HEK293 (cell line): Measurements from ENCODE around the gene CEP89.

Source experiments
- ZNF549 ChIP-seq: fragments of 450-650 bp; IDR thresholded peaks from 2 replicates; pipeline ENCODE4 v1.5.1; 2018; ENCODE audit warnings: missing biosample characterization, missing genetic modification characterization, mild to moderate bottlenecking, inconsistent platforms, moderate library complexity
- ZNF830 ChIP-seq: fragments of 450-650 bp; IDR thresholded peaks from 2 replicates; pipeline ENCODE4 v1.5.0; 2018; ENCODE audit warnings: missing biosample characterization, missing genetic modification characterization, low read depth, mild to moderate bottlenecking, moderate library complexity
- TF ChIP-seq, protein P1 (sequence below): fragments of 450-650 bp; formaldehyde crosslinking; IDR thresholded peaks from 2 replicates; pipeline ENCODE4 v1.5.1; 2016; ENCODE audit warnings: missing biosample characterization, missing genetic modification characterization
- TF ChIP-seq, protein P2 (sequence below): fragments of 450-650 bp; formaldehyde crosslinking; IDR thresholded peaks from 2 replicates; pipeline ENCODE4 v1.5.1; 2017; ENCODE audit warnings: missing biosample characterization, mild to moderate bottlenecking, missing genetic modification characterization, moderate library complexity
- TF ChIP-seq, protein P3 (sequence below): fragments of 450-650 bp; formaldehyde crosslinking; IDR thresholded peaks from 2 replicates; pipeline ENCODE4 v1.5.1; 2016; ENCODE audit warnings: missing biosample characterization, missing genetic modification characterization

GRCh38 chr19:32852216-32852615 is 119.5 kb downstream of the CEP89 start:
- TF ChIP-seq, protein P1, sequence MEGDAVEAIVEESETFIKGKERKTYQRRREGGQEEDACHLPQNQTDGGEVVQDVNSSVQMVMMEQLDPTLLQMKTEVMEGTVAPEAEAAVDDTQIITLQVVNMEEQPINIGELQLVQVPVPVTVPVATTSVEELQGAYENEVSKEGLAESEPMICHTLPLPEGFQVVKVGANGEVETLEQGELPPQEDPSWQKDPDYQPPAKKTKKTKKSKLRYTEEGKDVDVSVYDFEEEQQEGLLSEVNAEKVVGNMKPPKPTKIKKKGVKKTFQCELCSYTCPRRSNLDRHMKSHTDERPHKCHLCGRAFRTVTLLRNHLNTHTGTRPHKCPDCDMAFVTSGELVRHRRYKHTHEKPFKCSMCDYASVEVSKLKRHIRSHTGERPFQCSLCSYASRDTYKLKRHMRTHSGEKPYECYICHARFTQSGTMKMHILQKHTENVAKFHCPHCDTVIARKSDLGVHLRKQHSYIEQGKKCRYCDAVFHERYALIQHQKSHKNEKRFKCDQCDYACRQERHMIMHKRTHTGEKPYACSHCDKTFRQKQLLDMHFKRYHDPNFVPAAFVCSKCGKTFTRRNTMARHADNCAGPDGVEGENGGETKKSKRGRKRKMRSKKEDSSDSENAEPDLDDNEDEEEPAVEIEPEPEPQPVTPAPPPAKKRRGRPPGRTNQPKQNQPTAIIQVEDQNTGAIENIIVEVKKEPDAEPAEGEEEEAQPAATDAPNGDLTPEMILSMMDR (tag by site-specific recombination): no peak
- TF ChIP-seq, protein P2, sequence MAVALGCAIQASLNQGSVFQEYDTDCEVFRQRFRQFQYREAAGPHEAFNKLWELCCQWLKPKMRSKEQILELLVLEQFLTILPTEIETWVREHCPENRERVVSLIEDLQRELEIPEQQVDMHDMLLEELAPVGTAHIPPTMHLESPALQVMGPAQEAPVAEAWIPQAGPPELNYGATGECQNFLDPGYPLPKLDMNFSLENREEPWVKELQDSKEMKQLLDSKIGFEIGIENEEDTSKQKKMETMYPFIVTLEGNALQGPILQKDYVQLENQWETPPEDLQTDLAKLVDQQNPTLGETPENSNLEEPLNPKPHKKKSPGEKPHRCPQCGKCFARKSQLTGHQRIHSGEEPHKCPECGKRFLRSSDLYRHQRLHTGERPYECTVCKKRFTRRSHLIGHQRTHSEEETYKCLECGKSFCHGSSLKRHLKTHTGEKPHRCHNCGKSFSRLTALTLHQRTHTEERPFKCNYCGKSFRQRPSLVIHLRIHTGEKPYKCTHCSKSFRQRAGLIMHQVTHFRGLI: no peak
- no peak for TF ChIP-seq ZNF549 (tag by site-specific recombination)
- TF ChIP-seq, protein P3, sequence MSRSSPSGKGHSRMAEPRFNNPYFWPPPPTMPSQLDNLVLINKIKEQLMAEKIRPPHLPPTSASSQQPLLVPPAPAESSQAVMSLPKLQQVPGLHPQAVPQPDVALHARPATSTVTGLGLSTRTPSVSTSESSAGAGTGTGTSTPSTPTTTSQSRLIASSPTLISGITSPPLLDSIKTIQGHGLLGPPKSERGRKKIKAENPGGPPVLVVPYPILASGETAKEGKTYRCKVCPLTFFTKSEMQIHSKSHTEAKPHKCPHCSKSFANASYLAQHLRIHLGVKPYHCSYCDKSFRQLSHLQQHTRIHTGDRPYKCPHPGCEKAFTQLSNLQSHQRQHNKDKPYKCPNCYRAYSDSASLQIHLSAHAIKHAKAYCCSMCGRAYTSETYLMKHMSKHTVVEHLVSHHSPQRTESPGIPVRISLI (tag by site-specific recombination): no peak
- TF ChIP-seq ZNF830: no peak
